B cell (primary cell): ENCODE results near the gene MEGF11. TPM values are rescaled to one million over a fixed set of nuclear protein-coding genes. Genes with fewer than 3 reads are reported as not detected.

Experiments used
- ATAC-seq: fragments of 200-7000 bp; cut with Tn5 transposase; one replicate; pipeline ENCODE4 v1.10.0; 2021; ENCODE audit warnings: low read depth, mild to moderate bottlenecking, moderate number of reproducible peaks, moderate library complexity
- CTCF ChIA-PET: fragments of 350-600 bp; sonication (Branson Sonifier 250); formaldehyde crosslinking; loops from one replicate; lab custom pipeline; 2021; ENCODE audit warnings: antibody characterized with exemption, inconsistent platforms; lab: Charles Lee
- POLR2A ChIA-PET: fragments of 350-600 bp; sonication (Branson Sonifier 250); formaldehyde crosslinking; loops from one replicate; lab custom pipeline; 2021; ENCODE audit warnings: antibody characterized with exemption; lab: Charles Lee
- DNase-seq: peaks from one replicate; pipeline ENCODE4 v3.0.0; 2013
- H2AFZ ChIP-seq: 2 replicates; pipeline ENCODE4 v1.6.1; 2012; ENCODE audit warnings: mild to moderate bottlenecking, low read depth, low read length; ENCODE audit not compliant: insufficient read depth, poor library complexity, severe bottlenecking
- H3K27ac ChIP-seq, 2 donors: 1 replicate in 1 of 2; 2 replicates in 1 of 2; pipeline ENCODE4 v1.5.1; 2012 to 2013; ENCODE audit warnings: low read length in 2 of 2, mild to moderate bottlenecking in 2 of 2, moderate library complexity in 1 of 2
- H3K27me3 ChIP-seq, 4 experiments: fragments of 200-600 bp in 1 of 4; sonication (generic) in 1 of 4; replicated peaks in 1 of 4; 1 replicate in 2 of 4; 2 replicates in 2 of 4; pipeline versions ENCODE4 v1.6.1 to v1.7.0; 2013 to 2016; ENCODE audit warnings: low read length in 3 of 4, mild to moderate bottlenecking in 2 of 4, mixed read lengths in 1 of 4, moderate library complexity in 1 of 4; ENCODE audit not compliant: insufficient read depth in 4 of 4, control insufficient read depth in 3 of 4; ENCODE audit errors: control extremely low read depth in 1 of 4
- H3K36me3 ChIP-seq, 2 experiments: replicated peaks in 1 of 2; 1 replicate in 1 of 2; 2 replicates in 1 of 2; pipeline versions ENCODE4 v1.6.1 to v1.7.1; 2013; ENCODE audit warnings: low read length in 1 of 2; ENCODE audit not compliant: insufficient read depth in 2 of 2, control insufficient read depth in 1 of 2; ENCODE audit errors: control extremely low read depth in 1 of 2, extremely low read depth in 1 of 2
- H3K4me1 ChIP-seq, 2 donors: fragments of 200-600 bp in 1 of 2; sonication (generic) in 1 of 2; 1 replicate in 1 of 2; 2 replicates in 1 of 2; pipeline versions ENCODE4 v1.5.1 to v1.6.1; 2013 to 2017; ENCODE audit warnings: low read length in 2 of 2; ENCODE audit not compliant: control insufficient read depth in 2 of 2, insufficient read depth in 2 of 2
- H3K4me2 ChIP-seq: replicated peaks from 2 replicates; pipeline ENCODE3; 2012; ENCODE audit warnings: mild to moderate bottlenecking, low read depth, low read length; ENCODE audit not compliant: poor library complexity, severe bottlenecking
- H3K4me3 ChIP-seq, 5 experiments: fragments of 200-600 bp in 1 of 5; sonication (generic) in 1 of 5; 1 replicate in 3 of 5; 2 replicates in 2 of 5; pipeline versions ENCODE4 v1.5.1 to v1.7.0; 2011 to 2016; ENCODE audit warnings: low read length in 4 of 5, mild to moderate bottlenecking in 4 of 5, low read depth in 2 of 5, control low read depth in 1 of 5, moderate library complexity in 1 of 5; ENCODE audit not compliant: insufficient read depth in 1 of 5; ENCODE audit errors: control extremely low read depth in 1 of 5, extremely low read depth in 1 of 5
- H3K79me2 ChIP-seq: fragments of 200-600 bp; sonication (generic); one replicate; pipeline ENCODE4 v1.6.0; 2016; ENCODE audit warnings: low read length; ENCODE audit not compliant: control insufficient read depth, insufficient read depth
- H3K9ac ChIP-seq: fragments of 200-600 bp; sonication (generic); 2 replicates; pipeline ENCODE4 v1.6.1; 2017; ENCODE audit warnings: mild to moderate bottlenecking, low read length, moderate library complexity
- H3K9me3 ChIP-seq, 3 donors: one replicate each; pipeline versions ENCODE4 v1.6.1 to v1.7.1; 2013; ENCODE audit warnings: low read length in 2 of 3; ENCODE audit not compliant: control insufficient read depth in 2 of 3, insufficient read depth in 1 of 3; ENCODE audit errors: control extremely low read depth in 1 of 3
- H4K20me1 ChIP-seq: 2 replicates; pipeline ENCODE4 v1.6.0; 2012; ENCODE audit warnings: mild to moderate bottlenecking, low read length; ENCODE audit not compliant: insufficient read depth, control insufficient read depth, poor library complexity, severe bottlenecking
- H3K27ac Mint-ChIP-seq: one replicate; pipeline ENCODE4 v1.8.0; 2021; ENCODE audit warnings: mixed read lengths
- H3K27me3 Mint-ChIP-seq: one replicate; pipeline ENCODE4 v1.8.0; 2021; ENCODE audit warnings: mixed read lengths
- H3K4me1 Mint-ChIP-seq: one replicate; pipeline ENCODE4 v1.8.0; 2021; ENCODE audit warnings: mixed read lengths
- H3K4me3 Mint-ChIP-seq: one replicate; pipeline ENCODE4 v1.8.0; 2021; ENCODE audit warnings: mixed read lengths
- H3K9me3 Mint-ChIP-seq: one replicate; pipeline ENCODE4 v1.8.0; 2022; ENCODE audit warnings: mixed read lengths; ENCODE audit not compliant: insufficient read depth
- CTCF ChIP-seq: fragments of 200-600 bp; IDR thresholded peaks from one replicate; pipeline ENCODE4 v1.8.0; 2022; ENCODE audit warnings: antibody characterized with exemption, mild to moderate bottlenecking
- EZH2 ChIP-seq: IDR thresholded peaks from 2 replicates; pipeline ENCODE4 v1.6.1; 2012; ENCODE audit warnings: borderline replicate concordance, low read depth, mild to moderate bottlenecking, moderate library complexity, low read length; ENCODE audit not compliant: insufficient read depth, poor library complexity, severe bottlenecking
- WGBS: methylation state at CpG from one replicate; pipeline ENCODE4 v1.1.5; 2013; ENCODE audit warnings: missing lambda C conversion rate; ENCODE audit not compliant: insufficient coverage; 5-methylcytosine and 5-hydroxymethylcytosine counted together
- intact Hi-C: fragments of 100-400 bp; cut with micrococcal nuclease; formaldehyde crosslinking; loops from one replicate; pipeline ENCODE4 v1.10.0; 2022
- polyA plus RNA-seq: library from polyadenylated mRNA; depleted of rRNA; stranded (reverse); fragments of >200 nt; gene quantifications from 2 replicates; pipeline ENCODE4 v1.2.3, GENCODE V29; 2012
- total RNA-seq, 2 donors: library from RNA; stranded (reverse); fragments of 120-200 nt in 1 of 2; gene quantifications; 1 replicate in 1 of 2; 2 replicates in 1 of 2; pipeline versions ENCODE4 v1.2.3 to v1.2.4, GENCODE V29; 2013 to 2022

The MEGF11 gene
- total and polyA plus RNA-seq, 2 donors (not counting 1 experiment from before 2014, with no cell fraction given), result 0.04 to 0.34 TPM

DNA sequence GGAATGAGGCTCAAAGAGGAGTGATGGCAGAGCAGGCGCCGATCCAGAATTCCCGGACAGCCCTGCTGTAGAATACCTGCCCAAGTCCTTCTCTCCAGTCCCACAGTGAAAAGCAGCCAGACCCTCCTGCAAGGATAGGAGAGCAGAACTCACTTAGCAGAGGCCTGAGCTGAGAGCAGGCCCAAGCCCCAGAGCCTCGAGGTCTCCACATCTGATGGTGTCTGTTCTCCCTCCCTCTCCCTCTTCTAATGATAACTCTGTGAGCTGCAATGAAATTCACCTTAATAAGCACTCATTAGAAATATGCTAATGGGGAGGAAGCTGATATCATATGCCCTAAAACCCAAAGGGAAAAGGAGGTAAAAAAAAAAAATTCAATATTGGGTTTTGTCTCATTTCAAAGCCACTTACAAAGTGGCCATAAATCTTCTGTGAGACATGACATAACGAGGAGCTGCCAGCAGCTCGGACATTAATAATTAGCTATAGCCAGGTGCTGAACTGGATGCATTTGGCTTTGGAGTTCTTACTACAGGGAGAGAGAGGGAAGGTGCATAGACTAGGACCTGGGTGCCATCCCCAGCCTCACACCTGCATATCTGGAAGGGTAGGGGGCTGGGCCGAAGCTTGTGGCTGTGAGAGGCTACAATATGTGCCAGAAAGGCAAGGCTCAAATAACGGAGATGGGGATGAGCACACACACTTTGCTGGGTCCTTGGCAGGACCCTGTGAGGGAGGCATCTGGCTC is 108.4 kb downstream of the MEGF11 start:
- ChIA-PET CTCF (no interaction called here), POLR2A (no interaction called here)
- H3K4me3 Mint-ChIP-seq, result no peak overlapping the region
- H3K36me3 ChIP-seq, result no peaks in the 10 kb centered on the region
- no peak overlapping the region for H3K27ac Mint-ChIP-seq
- H3K79me2 ChIP-seq, result no peaks in the 10 kb centered on the region
- H3K4me1 ChIP-seq, result no peaks in the 10 kb centered on the region
- H4K20me1 ChIP-seq, result no peaks in the 10 kb centered on the region
- no peaks in the 10 kb centered on the region for H3K27me3 ChIP-seq
- H3K4me3 ChIP-seq, result no peak overlapping the region
- WGBS, result 50% methylated on average over 4 of the region's 8 CpGs
- no peak overlapping the region for H3K27ac ChIP-seq
- no peak overlapping the region for H3K4me2 ChIP-seq
- ATAC-seq, result no peak
- peaks cover 4% of the 10 kb centered on the region for H3K27me3 Mint-ChIP-seq
- H3K9ac ChIP-seq, result no peak overlapping the region
- H2AFZ ChIP-seq, result no peak overlapping the region
- intact Hi-C loops, result no loop called here
- no peak for DNase-seq
- no peaks in the 10 kb centered on the region for H3K9me3 ChIP-seq
- H3K9me3 Mint-ChIP-seq, result no peaks in the 10 kb centered on the region
- no peaks in the 10 kb centered on the region for H3K4me1 Mint-ChIP-seq
- TF ChIP-seq CTCF (no peak), EZH2 (no peak)

DNA sequence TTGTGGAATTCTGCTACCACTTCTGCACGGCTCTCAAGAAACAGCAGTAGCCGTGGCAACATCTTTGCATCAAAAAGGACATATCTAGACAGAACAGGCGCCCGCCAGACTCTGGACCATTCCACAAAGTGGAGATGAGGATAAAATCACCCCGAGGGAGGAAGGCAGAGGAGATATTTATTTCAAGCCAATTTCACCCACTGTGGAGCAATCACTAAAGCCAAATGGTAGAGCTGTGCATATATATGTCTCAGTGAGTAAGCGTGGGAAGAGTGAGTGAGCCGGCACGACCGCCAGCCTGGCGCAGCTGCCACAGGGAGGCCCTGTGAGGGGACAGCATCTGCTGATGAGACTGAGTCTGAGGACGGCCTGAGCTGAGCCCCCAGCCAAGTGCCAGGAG is 111.3 kb downstream of the MEGF11 start:
- no peak overlapping the region for H3K4me2 ChIP-seq
- CTCF ChIA-PET, result no interaction called here
- no peak overlapping the region for H3K4me3 Mint-ChIP-seq
- H3K4me1 ChIP-seq, result no peaks in the 10 kb centered on the region
- H3K27ac Mint-ChIP-seq, result no peak overlapping the region
- no peaks in the 10 kb centered on the region for H4K20me1 ChIP-seq
- H3K9me3 Mint-ChIP-seq, result no peaks in the 10 kb centered on the region
- H3K27ac ChIP-seq, result no peak overlapping the region
- H3K9ac ChIP-seq, result no peak overlapping the region
- ATAC-seq (no peak), DNase-seq (no peak)
- intact Hi-C loops, result no loop called here
- H3K4me1 Mint-ChIP-seq, result no peaks in the 10 kb centered on the region
- no peaks in the 10 kb centered on the region for H3K27me3 ChIP-seq
- WGBS, result 90% methylated on average over 9 of the region's 11 CpGs
- no peaks in the 10 kb centered on the region for H3K36me3 ChIP-seq
- H3K27me3 Mint-ChIP-seq, result no peaks in the 10 kb centered on the region
- POLR2A ChIA-PET, result no interaction called here
- TF ChIP-seq CTCF, result no peak
- no peak for TF ChIP-seq EZH2
- H2AFZ ChIP-seq, result no peak overlapping the region
- H3K79me2 ChIP-seq, result no peaks in the 10 kb centered on the region
- H3K9me3 ChIP-seq, result no peaks in the 10 kb centered on the region
- no peak overlapping the region for H3K4me3 ChIP-seq
